ENCODE results near the gene TRIP4. TPM values are rescaled to one million over a fixed set of nuclear protein-coding genes. Genes with fewer than 3 reads are reported as not detected.

TRIP4 gene
- total and polyA plus RNA-seq, 9 of the 15 experiments (the other 6 are each of a cell fraction or from before 2014, with no cell fraction given), result 7.6 to 23.3 (median 16.7) TPM

GRCh38 chr15:64438653-64439447 is 51.2 kb downstream of the TRIP4 start (continued):
- TF ChIP-seq, protein P1, sequence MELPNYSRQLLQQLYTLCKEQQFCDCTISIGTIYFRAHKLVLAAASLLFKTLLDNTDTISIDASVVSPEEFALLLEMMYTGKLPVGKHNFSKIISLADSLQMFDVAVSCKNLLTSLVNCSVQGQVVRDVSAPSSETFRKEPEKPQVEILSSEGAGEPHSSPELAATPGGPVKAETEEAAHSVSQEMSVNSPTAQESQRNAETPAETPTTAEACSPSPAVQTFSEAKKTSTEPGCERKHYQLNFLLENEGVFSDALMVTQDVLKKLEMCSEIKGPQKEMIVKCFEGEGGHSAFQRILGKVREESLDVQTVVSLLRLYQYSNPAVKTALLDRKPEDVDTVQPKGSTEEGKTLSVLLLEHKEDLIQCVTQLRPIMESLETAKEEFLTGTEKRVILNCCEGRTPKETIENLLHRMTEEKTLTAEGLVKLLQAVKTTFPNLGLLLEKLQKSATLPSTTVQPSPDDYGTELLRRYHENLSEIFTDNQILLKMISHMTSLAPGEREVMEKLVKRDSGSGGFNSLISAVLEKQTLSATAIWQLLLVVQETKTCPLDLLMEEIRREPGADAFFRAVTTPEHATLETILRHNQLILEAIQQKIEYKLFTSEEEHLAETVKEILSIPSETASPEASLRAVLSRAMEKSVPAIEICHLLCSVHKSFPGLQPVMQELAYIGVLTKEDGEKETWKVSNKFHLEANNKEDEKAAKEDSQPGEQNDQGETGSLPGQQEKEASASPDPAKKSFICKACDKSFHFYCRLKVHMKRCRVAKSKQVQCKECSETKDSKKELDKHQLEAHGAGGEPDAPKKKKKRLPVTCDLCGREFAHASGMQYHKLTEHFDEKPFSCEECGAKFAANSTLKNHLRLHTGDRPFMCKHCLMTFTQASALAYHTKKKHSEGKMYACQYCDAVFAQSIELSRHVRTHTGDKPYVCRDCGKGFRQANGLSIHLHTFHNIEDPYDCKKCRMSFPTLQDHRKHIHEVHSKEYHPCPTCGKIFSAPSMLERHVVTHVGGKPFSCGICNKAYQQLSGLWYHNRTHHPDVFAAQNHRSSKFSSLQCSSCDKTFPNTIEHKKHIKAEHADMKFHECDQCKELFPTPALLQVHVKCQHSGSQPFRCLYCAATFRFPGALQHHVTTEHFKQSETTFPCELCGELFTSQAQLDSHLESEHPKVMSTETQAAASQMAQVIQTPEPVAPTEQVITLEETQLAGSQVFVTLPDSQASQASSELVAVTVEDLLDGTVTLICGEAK (IDR thresholded peaks at IDR 0.05), result no peak; the same call in 1 of the 2 replicates
- TF ChIP-seq, protein P1 (CRISPR knock-in tag; IDR thresholded peaks at IDR 0.05), result no peak
- no peak for TF ChIP-seq MAZ (CRISPR knock-in tag; conservative IDR thresholded peaks at IDR 0.05 in 1 of 2, IDR thresholded peaks at IDR 0.05 in 1 of 2)
- no peak for TF ChIP-seq TAF7 (tag; IDR thresholded peaks at IDR 0.05)
- TF ChIP-seq TRIM28 (IDR thresholded peaks at IDR 0.05), result no peak
- TF ChIP-seq POU5F1 (IDR thresholded peaks at IDR 0.05; ENCODE audit: borderline replicate concordance, low read depth, low read length, partially characterized antibody), result no peak
- peak; percentile 55; the same call in 1 of the 2 replicates for TF ChIP-seq ZNF197 (CRISPR knock-in tag; IDR thresholded peaks at IDR 0.05; ENCODE audit: low read depth)
- TF ChIP-seq, protein P2, sequence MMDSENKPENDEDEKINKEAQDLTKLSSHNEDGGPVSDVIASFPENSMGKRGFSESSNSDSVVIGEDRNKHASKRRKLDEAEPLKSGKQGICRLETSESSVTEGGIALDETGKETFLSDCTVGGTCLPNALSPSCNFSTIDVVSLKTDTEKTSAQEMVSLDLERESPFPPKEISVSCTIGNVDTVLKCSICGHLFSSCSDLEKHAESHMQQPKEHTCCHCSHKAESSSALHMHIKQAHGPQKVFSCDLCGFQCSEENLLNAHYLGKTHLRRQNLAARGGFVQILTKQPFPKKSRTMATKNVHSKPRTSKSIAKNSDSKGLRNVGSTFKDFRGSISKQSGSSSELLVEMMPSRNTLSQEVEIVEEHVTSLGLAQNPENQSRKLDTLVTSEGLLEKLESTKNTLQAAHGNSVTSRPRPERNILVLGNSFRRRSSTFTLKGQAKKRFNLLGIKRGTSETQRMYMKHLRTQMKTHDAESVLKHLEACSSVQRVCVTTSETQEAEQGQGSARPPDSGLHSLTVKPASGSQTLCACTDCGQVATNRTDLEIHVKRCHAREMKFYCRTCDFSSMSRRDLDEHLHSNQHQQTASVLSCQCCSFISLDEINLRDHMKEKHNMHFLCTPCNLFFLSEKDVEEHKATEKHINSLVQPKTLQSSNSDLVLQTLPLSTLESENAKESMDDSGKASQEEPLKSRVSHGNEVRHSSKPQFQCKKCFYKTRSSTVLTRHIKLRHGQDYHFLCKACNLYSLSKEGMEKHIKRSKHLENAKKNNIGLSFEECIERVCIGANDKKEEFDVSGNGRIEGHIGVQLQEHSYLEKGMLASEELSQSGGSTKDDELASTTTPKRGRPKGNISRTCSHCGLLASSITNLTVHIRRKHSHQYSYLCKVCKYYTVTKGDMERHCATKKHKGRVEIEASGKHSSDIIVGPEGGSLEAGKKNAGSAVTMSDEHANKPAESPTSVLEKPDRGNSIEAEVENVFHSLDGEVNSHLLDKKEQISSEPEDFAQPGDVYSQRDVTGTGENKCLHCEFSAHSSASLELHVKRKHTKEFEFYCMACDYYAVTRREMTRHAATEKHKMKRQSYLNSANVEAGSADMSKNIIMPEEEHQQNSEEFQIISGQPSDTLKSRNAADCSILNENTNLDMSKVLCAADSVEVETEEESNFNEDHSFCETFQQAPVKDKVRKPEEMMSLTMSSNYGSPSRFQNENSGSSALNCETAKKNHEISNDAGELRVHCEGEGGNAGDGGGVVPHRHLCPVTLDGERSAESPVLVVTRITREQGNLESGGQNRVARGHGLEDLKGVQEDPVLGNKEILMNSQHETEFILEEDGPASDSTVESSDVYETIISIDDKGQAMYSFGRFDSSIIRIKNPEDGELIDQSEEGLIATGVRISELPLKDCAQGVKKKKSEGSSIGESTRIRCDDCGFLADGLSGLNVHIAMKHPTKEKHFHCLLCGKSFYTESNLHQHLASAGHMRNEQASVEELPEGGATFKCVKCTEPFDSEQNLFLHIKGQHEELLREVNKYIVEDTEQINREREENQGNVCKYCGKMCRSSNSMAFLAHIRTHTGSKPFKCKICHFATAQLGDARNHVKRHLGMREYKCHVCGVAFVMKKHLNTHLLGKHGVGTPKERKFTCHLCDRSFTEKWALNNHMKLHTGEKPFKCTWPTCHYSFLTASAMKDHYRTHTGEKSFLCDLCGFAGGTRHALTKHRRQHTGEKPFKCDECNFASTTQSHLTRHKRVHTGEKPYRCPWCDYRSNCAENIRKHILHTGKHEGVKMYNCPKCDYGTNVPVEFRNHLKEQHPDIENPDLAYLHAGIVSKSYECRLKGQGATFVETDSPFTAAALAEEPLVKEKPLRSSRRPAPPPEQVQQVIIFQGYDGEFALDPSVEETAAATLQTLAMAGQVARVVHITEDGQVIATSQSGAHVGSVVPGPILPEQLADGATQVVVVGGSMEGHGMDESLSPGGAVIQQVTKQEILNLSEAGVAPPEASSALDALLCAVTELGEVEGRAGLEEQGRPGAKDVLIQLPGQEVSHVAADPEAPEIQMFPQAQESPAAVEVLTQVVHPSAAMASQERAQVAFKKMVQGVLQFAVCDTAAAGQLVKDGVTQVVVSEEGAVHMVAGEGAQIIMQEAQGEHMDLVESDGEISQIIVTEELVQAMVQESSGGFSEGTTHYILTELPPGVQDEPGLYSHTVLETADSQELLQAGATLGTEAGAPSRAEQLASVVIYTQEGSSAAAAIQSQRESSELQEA (IDR thresholded peaks at IDR 0.05; ENCODE audit: low read depth), result no peak
- no peak for TF ChIP-seq SMC3 (conservative IDR thresholded peaks at IDR 0.05; ENCODE audit: insufficient read depth, low read depth, low read length)
- no peak for TF ChIP-seq ZC3H8 (IDR thresholded peaks at IDR 0.05)

Measured in K562 (cell line).